NCI-H2029 treated with DMSO at 0.1 percent for 48 hours (cell line): ENCODE results near the gene ZNF507.

Source experiments
- DNase-seq: peaks from one replicate; lab custom pipeline; 2025; lab: John Stamatoyannopoulos, UW

Gene ZNF507

DNA sequence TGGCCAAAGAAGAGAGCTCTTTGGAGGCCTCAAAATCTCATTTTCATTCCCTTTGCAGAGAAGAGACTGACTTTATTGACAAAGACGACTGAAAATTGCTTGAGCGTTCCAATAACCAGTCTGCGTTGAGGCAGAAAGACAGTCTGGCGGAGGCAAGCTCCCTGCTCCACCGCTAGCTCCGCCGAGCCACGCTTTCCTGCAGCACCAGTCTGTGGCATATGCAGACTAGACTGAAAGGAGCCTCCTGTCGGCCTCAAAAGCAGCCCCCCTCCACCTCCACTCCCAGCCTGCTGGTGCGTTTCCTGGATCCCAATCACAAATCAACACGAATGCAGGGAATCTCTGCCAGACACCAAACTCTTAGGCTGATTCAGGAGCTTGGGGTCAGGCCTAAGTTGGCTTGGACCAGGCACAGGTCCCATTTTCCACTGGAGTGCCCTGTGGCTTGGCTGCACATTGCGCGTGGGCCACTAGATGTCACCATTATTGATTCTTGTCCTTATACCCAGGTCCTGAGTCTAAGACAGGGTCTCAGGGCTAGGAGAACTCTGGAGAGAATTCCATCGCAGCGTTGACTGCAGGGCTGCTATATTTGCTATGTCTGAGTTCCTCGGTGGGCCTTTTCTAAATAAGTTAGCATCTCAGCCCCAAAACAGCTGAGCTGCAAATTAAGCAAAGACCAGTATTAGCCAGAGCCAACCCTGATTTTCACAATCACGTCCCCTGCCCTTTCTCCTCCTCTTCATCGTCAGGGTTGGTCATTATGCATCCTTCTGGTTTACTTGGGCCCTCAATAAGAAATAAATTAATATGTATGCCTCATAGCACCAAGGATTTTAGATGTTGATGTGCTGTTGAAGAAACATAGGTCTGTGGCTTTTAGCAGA, 5.2 kb upstream of the ZNF507 start:
- no peak for DNase-seq

DNA sequence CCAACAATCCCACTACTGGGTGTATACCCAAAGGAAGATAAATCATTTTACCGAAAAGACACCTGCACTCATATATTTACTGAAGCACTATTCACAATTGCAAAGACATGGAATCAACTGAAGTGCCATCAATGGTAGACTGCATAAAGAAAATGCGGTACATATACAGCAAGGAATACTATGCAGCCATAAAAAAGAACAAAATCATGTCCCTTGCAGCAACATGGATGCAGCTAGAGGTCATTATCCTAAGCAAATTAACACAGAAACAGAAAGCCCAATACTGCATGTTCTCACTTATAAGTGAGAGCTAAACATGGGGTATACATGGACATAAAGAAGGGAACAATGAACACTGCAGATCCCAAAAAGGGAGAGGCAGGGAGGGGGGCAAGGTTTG, 2.7 kb upstream of the ZNF507 start:
- DNase-seq = no peak

DNA sequence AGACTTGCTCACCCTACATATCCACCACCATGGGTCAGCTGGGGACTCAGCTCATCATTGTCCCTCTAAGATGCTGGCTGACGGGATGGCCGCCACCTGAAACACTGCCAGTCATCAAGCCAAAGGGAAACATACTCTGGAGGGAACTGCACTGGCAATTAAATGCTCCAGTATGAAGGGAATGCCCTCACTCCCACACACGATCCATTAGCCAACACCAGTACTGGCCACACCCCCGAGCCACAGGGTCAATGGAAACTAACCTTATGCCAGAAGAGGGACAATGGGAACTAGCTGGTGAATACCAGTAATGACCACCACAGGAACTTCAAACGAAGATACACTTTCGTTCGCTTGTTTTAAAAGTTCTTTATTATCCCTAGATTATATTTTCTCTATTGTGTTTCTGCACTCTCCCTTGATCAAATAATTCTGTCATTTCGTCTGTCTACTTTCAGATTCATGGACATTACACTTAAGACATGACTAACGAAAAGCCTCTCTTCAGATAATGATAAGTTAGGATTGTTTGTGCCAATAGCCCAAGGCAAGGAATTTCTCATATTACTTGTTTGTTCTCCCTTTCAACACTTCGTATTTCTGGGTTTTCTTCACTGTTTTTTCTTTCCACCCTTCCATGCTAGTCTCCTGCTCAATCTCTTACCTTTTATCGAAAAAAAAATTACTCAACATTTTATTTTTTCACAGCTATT, 1.7 kb upstream of the ZNF507 start:
- no peak for DNase-seq

DNA sequence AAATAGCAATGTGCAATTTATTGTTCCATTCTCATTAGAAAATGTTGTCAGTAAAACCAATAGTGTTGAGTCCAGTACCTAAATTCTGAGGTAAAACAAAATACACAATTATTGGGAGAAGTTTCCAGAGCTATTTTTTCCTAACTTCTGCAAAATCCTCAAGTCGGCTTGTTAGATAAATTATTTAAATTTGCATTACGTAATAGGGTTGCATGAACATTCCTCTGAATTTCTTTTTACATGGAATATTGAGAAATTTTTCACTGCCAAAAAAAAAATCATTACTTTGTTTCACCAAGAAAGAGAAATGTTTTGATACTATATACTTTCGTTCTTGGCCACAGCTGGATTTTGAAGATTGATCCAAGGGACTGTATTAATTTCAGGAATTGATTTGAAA, 1.5 kb downstream of the ZNF507 start:
- DNase-seq = no peak

DNA sequence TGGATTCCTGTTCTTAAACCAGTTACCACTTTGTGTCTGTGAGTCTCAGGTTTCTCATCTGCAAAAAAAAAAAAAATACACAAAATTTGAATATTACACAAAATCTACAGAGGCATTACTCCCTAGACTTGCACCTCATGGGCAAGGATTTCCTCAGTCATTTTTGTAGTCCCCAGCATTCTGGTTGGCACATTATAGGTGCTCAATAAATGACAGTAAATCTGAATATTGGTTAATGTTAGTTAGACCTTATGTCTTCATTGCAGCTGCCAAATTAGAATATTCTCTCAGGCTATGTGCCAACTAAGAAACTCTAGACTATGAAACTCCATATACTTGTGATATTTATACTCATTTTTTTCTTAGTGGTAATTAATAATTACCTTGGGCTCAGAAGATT, 2.2 kb downstream of the ZNF507 start:
- DNase-seq = no peak

DNA sequence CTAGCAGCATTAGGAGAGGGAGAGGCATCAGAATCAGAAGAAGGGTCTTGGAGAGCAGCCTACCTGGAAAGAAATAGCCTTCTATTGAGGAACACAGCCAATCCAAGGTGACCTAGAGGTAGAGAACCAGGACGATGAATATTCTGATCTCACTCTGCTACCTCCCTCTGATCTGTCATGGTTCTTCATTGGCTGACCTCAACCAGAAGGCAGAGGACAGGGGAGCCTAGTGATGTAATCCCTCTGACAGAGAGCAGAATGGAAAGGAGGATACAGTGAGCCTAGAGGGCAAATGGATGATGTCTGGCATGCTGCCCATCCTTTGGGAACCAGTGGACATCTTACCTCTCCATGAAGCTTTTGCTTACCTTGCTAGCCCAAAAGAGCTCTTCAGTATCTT, 3.6 kb downstream of the ZNF507 start:
- no peak for DNase-seq

DNA sequence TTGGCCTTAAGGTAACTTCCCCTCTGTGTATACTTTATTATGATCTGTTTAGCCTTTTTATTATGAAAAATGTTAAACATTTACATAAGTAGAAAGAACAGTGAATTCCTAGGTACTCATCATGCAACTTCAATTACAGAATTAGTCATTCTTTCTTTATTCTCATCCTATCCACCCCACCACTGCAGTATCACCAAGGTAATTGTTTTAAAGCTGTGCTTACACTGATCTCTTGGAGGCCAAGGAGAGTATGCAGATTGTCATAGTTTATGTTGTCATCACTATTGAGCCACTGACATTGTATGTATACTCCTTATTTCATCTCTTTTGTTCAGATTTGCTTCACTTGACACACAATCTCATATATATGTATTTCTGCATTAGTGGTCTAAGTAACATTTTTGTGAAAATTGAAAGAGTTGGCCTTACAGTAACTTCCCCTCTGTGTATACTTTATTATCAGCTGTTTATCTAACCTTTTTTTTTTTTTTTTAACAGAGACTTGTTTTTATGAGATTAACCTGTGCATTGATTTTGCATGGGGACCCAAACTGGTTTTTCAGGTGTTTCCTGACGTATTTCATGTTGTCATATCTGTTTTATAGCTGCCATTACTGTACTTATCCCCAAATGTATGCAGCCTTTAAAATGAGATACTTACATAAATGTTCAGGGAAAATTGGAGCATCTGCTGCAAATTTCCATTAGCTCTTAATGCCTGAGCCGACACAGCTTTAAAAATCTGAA, 4.5 kb downstream of the ZNF507 start:
- no peak for DNase-seq

DNA sequence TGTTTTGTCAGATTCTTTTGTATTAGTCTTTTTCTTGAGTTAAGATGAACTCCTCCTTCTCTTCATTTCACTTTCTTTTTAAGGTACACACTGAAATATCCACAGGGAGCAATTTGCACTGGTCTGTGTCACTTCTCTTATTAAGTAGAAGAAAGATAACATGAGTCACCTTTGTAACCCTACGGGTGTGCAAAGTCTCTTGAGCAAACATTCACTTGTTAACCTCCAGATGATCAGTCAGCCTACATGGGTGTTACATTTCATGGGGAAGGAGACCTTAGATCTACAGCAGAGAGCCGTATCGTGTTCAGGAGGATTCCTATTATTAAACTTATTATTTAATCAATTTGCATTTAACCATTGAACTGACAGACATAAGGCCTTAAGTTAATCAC, 5.1 kb downstream of the ZNF507 start:
- no peak for DNase-seq

DNA sequence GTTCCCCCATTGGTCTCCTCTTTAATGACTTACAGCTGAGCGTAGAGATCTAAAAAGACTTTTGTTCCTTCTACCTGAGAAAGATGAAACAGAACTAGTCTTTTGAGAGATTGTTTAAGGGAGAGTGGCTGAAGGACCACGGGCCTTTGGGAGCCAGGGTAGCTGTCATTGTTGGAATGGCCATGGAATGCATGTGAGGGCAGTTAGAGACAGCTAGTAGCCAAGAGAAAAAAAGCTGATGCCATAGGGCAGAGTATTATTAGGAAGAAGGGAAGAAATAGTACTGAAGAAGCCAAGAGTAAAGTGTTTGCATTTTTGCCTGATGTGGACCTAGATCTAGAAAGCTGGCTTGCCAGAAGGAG, 5.6 kb downstream of the ZNF507 start:
- DNase-seq = no peak

DNA sequence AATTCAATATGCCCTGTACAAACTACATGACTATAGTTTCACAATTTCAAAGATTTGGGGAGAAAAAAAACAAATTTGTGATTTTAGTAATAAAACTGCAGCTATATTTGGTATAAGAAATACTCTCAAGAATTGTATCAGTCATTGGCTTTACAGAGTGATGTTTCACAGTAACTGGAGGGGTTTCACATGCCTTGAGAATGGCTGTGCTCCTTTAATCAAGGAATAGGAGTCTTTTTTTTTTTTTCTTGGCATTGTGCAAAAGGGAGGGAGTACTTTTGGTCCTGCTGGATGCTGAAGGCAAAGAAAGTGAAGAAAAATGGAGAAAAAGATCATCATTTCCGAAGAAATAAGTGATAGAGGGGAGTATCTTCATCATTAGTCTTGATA, 6.8 kb downstream of the ZNF507 start:
- no peak for DNase-seq

DNA sequence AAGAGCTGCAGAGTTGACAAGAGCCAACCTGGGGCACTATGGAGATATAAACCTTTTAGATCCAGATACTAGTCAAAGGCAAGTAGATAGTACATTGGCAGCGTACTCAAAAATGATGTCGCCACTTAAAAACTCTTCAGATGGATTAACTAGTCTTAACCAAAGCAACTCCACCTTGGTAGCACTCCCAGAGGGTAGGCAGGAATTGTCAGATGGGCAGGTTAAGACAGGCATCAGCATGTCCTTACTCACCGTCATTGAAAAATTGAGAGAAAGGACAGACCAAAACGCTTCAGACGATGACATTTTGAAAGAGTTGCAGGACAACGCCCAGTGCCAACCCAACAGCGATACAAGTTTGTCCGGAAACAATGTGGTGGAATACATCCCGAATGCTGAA, 8.9 kb downstream of the ZNF507 start:
- no peak for DNase-seq

DNA sequence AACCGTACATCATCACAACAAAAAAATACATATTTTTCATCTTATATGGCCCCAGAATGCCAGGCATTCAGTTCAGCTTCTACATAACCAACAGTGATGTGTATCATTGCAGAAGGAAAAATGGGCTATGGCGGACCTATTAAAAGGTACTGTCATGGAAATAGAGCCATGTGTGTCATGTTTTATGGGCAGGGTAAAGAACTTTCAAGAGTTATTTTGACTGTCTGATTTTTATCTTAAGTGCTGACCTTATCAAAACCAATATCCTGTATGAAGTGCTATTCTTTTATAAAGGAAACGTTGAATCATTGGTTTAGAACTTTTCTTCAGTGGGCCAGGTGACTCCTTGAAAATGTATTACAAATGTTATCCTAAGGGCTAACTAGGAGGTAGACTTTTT, 9.9 kb downstream of the ZNF507 start:
- DNase-seq = no peak

DNA sequence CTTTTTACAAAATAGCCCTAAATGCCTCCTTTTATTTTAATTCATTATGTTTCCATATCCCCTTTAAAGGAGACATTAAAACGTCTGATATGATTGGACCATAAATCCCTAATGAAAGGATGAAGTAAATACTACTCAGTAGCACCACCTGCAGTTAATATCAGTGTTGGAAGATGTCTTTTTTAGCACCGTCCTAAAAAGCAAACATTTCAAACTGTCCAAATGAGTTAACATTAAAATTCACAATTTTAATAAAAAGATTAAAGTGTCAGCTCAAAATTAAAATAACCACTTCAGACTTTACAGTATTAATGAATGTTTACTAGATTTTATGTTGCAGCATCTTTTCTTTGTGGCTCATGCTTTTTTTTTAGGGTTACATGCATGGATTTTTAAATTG, 12.3 kb downstream of the ZNF507 start:
- no peak for DNase-seq

DNA sequence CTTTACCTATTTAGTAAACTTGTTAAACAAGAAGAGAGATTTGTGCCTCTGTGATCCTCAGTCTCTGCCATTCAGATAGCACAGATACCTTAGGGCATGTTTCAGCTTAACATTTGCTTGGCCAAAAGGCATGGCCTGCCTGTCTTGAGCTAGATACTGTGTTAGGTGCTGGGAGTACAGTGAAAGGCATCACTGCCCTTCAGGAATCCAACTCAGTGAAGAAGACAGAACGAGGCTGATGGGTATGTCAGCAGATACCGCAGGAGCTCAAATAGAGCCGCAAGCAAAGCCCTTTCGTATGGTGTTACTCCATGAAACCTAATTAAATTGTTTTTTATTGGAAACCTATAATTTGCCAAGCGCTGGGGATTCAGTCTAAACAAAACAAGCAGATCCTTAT, 12.9 kb downstream of the ZNF507 start:
- DNase-seq = no peak

DNA sequence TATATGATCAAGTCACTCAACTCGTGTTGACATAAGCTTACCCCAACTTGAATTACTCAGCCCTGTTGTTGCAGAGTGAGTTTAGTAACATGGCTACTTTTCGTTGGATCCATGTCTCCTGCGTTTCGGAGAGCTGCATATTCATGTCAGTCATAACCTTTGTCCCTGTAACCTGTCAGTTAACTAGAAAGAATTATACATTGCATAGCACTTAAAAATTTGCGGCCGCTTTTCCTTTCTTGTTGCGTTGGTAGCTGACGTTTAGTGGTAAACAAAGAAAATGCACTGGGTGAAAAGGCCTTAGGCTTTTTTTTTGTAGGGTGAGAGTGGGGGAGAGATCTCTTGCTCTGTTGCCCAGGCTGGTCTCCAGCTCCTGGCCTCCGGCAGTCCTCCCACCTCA, 14.2 kb downstream of the ZNF507 start:
- DNase-seq = no peak

DNA sequence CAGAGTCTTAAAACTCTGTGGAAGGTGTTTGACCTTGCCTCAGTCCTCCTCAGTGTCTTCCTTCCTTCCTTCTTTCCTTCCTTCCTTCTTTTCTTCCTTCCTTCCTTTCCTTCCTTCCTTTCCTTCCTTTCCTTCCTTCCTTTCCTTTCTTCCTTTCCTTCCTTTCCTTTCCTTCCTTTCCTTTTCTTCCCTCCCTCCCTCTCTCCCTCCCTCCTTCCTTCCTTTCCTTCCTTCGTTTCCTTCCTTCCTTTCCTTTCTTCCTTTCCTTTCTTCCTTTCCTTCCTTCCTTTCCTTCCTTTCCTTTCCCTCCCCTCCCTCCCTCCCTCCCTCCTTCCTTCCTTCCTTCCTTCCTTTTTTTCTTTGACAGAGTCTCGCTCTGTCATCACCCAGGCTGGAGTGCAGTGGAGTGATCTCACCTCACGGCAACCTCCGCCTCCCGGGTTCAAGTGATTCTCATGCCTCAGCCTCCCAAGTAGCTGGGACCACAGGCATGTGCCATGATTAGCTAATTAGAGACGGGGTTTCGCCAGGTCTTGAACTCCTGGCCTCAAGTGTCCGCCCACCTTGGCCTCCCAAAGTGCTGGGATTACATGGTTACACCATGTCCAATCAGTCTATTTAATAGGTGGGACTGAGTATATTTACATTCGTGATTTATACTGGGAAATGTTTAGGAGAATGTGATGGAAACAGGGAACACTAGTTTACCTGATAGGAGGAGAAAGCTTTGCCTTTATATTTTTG, 16.3 kb downstream of the ZNF507 start:
- DNase-seq = no peak

DNA sequence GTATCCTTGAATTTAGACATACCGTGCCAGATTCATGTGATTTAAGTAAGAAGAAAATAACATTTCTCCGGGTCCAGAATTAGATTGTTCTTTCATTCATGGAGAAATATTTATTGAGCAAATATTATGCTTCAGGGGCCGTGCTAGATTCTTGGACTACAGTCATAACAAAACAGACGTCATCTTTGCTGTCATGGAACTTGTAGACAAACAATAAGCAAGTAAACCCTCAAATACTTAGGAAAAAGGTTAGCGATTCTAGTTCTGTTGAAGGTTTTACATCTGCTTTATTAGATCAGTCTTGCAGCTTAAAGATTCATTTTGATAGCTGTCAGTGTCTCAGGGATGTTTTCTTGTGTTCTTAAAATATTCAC, 16.9 kb downstream of the ZNF507 start:
- DNase-seq = no peak

DNA sequence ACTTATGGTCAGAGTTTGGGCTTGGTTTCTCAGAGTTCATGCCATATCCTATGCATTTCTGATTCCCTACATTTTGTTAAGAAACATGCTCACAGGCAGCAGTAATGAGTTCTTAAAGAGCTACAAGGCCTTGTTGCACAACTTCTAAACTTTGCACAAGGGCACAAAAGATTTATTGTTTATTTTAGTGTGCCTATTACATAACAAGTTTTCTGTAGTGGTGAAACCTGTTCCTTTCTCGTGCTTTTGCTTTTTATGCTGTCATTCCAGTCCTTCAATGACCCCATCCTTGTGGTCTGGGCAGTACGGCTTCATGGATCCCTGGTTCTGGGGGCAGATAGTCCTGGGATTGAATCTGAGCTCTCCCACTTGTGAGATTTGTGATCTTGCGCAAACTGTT, 17.8 kb downstream of the ZNF507 start:
- no peak for DNase-seq

DNA sequence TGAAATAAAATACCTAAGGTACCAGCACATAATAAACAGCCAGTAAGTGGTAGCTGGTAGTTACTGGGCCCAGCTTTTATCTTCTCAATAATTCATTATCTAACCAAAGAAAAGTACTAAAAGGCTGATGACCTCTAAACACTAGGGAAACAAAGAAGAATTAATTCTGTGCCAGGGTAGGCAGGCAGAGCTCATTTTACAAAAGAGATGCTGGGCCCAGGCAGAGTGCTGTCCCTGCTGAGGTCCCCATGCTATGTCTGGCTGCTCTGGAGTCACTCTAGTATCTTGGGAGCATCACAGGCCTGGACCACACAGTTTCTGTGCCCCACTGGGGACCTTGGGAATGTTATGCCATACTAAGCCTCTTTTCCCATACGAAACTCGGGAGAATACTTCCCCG, 18.2 kb downstream of the ZNF507 start:
- no peak for DNase-seq

DNA sequence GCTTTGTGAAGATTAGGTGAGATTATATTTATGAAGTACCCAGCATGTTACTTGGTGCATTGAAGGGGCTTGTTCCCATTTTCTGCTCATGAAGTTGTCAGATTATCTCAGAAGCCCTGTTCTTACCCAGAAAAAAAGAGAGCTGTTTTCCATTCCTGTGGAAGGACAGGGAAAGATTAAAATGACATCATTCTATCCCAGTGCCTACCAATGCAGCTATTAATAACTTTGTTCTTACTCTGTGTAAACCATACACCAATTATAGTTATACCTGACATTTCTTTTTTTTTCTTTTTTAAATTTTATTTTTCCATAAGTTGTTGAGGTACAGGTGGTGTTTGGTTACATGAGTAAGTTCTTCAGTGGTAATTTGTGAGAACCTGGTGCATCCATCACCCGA, 18.6 kb downstream of the ZNF507 start:
- no peak for DNase-seq

DNA sequence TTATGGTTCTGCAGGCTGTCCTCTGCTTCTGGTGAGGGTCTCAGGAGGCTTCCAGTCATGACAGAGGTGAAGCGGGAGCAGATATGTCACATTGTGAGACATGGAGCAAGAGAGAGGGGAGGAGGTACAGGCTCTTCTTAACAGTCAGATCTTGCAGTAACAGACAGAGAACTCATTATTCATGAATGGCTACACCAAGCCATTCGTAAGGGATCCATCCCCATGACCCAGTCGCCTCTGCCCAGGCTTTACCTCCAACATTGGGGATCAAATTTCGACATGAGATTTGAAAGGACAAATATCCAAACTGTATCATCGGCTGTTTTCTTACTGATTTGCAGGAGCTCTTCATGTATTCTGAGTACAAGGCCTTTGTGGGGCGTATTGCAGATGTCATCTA, 21.7 kb downstream of the ZNF507 start:
- DNase-seq = no peak

DNA sequence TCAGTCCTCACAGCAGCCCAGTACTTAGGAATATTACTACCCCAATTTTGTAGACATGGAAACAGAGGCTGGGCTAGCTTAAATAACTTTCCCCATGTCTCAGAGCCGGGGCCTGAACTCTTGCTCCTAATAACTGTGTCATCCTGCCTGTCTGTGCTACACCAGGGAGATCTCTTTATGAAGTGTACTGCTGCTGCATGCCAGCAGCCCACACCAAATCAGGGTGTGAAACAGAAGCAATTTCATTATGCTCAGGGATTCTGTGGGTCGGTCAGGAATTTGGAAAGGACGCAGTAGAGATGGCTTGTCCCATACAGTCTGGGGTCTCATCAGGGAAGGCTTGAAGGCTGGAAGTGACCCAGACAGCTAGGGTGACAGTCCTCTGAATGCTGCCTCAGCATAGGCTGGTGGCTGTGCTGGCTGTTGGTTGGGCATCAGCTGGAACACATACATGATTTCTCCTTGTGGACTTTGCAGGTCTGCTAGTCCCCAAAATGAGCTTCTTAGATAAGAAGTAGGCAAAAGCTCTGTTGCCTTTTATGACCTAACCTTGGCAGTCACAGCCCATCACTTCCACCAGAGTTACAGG, 22.6 kb downstream of the ZNF507 start:
- no peak for DNase-seq
